GM13977 (cell line): Measurements from ENCODE around the gene SUSD1.

Experiments
- DNase-seq: peaks from one replicate; pipeline ENCODE4 v3.0.0; 2012; ENCODE audit warnings: low spot score
- CTCF ChIP-seq: IDR thresholded peaks from 2 replicates; pipeline ENCODE4 v1.5.1; 2012; ENCODE audit warnings: mild to moderate bottlenecking, control low read depth; ENCODE audit not compliant: insufficient read depth; ENCODE audit errors: extremely low read depth, missing control alignments
- in situ Hi-C: fragments of 300-500 bp; cut with MboI; formaldehyde crosslinking; loops from one replicate; pipeline ENCODE4 v1.12.0; 2022; ENCODE audit warnings: low sequenced_read_pairs, low pct_unique_long_range_greater_than_20kb, mixed read lengths, inconsistent platforms; ENCODE audit not compliant: unreplicated experiment

Gene SUSD1

GRCh38 chr9:112157087-112157486 lies 18.0 kb downstream of the SUSD1 start:
- no peak for DNase-seq
- no peak for TF ChIP-seq CTCF
- in situ Hi-C loops: no loop called here

GRCh38 chr9:112149211-112149610 lies 25.9 kb downstream of the SUSD1 start:
- TF ChIP-seq CTCF: no peak

DNA sequence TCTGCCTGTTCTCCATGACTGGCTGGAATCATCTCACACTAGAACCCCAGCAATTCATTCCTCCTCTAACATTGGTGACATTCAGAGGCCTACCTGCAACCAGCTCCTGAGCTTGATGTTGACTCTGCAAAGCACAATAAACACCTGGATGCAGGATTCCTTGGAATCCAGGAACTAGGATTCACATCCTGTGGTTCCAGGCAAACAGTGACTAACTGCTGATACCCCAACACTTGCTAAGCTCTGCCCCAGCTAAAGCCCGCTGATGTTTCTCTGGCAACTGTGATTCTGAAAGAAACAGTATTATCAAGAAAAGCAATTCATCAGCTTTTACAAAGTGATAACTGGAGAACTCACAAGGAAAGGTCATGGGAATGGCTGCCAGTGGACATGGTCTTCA lies 29.2 kb downstream of the SUSD1 start:
- DNase-seq: no peak
- TF ChIP-seq CTCF: no peak
- in situ Hi-C loops: no loop called here

More at GRCh38 chr9:112149211-112149610, 25.9 kb downstream of the SUSD1 start:
- no peak for DNase-seq
- in situ Hi-C loops: no loop called here

DNA sequence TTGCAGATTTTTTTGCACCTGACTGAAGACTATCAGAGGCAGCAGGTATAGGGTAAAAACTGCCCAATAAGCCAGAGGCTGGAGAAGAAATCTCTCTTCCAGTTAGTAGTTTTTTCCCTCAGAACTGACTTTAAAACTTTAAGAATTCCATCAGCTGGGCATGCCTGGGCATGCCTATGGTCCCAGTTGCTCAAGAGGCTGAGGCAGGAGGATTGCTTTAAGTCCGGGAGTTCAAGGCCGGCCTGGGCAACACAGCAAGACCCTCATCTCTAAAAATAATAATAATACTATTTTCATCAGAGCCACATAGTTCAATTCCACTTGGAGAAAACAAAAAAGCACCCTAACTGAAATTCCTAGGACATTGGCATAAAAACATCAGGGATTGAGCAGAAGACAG lies 30.3 kb downstream of the SUSD1 start:
- TF ChIP-seq CTCF: no peak
- in situ Hi-C loops: no loop called here
- no peak for DNase-seq

GRCh38 chr9:112142420-112142819 lies 32.7 kb downstream of the SUSD1 start:
- no peak for DNase-seq
- in situ Hi-C loops: no loop called here
- no peak for TF ChIP-seq CTCF

GRCh38 chr9:112140936-112141335 lies 34.2 kb downstream of the SUSD1 start:
- no peak for TF ChIP-seq CTCF
- in situ Hi-C loops: no loop called here

DNA sequence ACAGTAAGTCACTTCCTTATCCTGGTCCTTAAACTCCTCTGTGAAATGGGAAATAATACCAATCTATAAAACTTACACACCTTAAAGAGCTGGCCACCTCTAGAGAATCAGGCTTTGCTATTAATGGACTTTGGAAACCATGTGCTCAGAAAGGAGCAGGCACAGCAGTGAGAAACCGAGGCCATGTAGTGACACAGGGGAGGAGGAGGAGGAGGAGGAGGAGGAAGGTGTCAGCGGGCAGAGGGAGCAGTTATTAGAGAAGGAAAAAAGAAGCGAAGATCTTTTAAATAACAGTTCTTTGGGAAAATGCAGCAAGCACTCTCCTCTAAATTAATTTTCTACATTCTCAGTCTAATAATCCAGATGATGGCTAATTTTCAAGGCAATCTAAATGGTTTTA lies 38.0 kb downstream of the SUSD1 start:
- in situ Hi-C loops: no loop called here

More at GRCh38 chr9:112140936-112141335, 34.2 kb downstream of the SUSD1 start:
- DNase-seq: no peak

More for the DNA sequence above, 38.0 kb downstream of the SUSD1 start:
- TF ChIP-seq CTCF: no peak
- no peak for DNase-seq
